HG03060 (cell line): Measurements from ENCODE around the gene RGS12.
"Not testable (repeated sequence)": the region's sequence is repeated elsewhere in the genome, so short reads cannot be mapped to it uniquely, and the experiment has no call there.

Experiments used
- ATAC-seq: cut with Tn5 transposase; IDR thresholded peaks from one replicate; pipeline ENCODE4 v1.9.1; 2021; ENCODE audit warnings: low read depth, moderate number of reproducible peaks; ENCODE audit not compliant: unreplicated experiment

RGS12 gene

GRCh38 chr4:3294401-3295241 lies 1.8 kb downstream of the RGS12 start:
- ATAC-seq = no peak

DNA sequence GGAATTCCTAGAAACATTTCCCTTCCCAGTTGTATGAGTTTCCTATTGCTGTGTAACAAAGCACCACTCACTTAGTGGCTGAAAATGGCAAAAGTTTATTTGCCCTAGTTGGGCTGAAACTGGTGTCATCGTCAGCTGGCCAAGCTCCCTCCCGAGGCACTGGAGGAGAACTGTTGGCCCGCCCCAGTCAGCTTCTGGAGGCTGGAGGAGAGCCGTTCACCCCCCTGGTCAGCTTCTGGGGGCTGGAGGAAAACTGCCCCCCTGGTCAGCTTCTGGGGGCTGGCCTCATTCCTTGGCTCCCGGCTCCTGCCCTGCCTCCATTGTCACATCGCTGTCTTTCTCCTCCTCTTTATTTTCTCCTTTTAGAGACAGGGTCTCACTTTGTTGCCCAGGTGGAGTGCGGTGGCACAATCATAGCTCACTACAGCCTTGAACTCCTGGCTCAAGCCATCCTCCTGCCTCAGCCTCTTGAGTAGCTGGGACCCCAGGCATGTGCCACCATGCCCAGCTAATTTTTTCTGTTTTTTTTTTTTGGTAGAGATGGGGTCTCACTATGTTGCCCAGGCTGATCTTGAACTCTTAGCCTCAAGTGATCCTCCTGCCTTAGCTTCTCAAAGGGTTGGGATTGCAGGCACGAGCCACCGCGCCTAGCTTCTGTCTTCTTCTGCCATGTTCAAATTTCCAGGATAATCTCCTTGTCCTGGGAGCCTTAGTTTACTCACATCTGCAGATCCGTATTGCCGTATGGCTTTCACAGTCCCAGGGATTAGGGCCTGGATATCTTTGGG lies 3.2 kb downstream of the RGS12 start:
- no peak for ATAC-seq

GRCh38 chr4:3296651-3297050 lies 3.8 kb downstream of the RGS12 start:
- ATAC-seq = no peak

DNA sequence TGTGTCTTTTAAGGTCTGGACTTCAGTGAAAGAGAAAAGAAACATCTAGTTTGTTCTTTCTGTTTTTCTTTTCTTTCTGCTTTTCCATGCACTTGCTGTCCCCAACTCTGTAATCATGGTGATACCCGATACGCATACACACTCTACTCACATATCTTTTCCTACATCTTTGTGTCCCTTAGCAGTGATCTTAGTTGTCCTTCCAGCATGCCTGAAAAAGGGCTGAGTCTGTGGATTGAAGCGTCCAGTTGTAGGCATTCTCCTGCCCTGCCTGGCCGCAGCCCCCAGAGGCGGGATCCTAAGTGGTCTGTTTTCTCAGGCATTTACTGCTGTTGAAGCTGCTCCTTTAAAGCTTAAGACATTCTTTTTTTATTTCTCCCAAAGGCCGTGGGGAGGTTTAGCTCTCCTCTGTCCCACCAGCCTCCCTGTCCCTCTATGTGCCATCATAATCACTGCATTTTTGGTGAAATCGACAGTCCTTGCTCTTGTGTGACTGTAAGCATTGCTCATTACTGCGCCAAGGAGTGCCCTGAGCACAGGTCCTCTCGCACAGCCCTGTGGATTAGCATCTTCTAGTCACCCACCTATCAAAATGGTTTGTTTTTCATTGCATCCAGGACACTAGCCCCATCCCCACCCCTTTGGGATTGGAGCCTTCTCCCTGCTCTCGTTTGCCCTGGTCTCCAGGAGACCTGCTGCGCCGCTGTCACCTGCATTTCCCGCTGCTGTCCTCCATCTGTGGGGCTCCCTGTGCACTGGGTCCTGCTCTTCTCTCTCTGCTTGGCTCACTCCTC lies 4.4 kb downstream of the RGS12 start:
- ATAC-seq = no peak

GRCh38 chr4:3299122-3299975 lies 6.5 kb downstream of the RGS12 start:
- no peak for ATAC-seq

GRCh38 chr4:3299976-3300671 lies 7.3 kb downstream of the RGS12 start:
- no peak for ATAC-seq

DNA sequence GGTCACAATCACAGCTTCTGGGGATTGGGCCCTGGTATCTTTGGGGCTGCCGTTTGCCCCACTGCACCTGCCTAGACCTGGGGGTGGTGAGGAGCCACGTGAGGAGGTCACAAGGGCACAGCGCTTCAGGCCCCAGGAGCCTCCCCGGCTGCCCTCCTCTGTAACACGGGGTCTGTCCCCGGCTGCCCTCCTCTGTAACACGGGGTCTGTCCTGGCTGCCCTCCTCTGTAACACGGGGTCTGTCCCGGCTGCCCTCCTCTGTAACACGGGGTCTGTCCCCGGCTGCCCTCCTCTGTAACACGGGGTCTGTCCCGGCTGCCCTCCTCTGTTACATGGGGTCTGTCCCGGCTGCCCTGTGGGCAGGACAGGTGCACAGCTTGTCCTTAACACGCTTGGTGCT lies 8.1 kb downstream of the RGS12 start:
- not testable (repeated sequence) for ATAC-seq

- ATAC-seq = no peak
Observed at GRCh38 chr4:3301450-3302172, 8.8 kb downstream of the RGS12 start.

DNA sequence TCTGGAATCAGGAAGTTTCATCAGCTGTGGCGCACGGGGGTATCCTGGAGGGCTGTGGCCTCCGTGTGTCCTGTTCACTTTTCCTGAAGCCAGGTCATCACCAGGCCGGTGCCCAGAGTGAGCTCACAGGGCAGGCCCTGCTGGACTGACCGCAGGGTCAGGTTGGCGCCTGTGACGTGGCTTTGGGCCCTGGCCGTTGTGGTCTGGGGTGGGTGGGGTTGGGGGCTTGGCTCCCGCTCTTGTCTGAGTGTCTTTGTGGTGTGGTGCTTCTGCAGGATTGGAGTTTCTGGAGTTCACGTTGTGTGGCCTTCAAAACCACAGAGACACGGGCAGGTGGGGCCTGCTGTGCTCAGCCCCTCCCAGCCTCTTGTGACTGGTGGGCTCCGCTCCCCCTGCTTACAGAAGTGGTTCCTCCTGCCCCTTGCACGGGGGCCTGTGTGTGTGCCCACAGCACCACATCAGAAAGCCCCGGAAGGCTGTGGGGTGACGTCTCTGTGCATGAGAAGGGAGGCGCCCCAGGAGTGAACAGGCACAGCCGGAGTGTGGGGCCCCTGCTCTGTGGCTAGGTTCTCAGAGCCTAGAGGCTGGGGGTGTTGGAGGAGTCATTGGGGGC lies 9.5 kb downstream of the RGS12 start:
- no peak for ATAC-seq

DNA sequence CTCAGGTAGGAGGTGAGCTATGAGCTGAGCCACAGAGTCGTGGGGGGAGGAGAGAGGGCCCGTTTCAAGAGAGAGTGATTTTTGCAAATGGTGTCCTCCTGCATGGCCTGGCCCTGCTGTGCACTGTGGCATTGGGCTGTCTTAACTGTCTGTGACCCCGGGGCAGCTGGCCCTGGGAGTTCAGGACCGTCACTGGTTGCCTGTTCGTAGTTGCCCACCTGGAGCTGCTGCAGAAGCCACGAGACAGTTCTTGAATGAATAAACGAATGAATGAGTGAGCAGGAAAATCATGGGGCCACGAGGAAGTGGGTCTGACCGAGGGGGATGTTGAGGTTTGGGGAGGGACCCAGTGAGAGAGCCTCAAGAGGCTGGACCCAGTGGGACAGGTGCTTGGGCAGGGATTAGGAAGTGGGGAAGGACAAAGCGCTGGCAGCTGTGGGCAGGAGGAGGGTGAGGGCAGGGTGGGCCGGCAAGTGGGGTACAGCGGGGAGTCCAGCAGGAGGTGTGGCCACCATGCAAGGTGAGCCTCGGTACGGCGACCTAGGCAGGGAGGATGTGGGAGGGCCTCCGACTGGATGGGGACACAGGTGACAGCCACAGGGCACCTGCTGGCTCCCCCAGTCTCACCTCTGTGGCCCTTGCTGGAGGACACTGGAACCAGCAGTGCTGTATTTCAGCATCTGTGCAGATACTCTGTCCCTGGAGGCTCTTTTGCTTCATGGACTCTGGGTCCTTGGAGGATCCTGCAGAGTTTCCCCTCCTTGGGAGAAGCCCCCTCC lies 10.2 kb downstream of the RGS12 start:
- ATAC-seq = no peak

DNA sequence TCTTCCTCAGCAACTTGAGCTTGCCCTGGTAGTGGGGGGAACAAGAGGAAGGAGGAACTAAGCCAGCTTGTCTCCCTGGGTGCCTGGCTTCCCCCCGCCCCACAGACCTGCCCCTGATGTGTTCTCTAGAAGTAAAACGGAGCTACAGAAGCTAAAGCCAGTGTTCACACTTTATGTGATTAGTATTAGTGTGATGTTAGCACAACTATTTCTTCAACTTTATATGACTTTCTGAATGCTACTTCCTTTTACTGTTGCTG lies 10.7 kb downstream of the RGS12 start:
- ATAC-seq = no peak

- no peak for ATAC-seq
Observed at GRCh38 chr4:3303923-3304710, 11.3 kb downstream of the RGS12 start.

DNA sequence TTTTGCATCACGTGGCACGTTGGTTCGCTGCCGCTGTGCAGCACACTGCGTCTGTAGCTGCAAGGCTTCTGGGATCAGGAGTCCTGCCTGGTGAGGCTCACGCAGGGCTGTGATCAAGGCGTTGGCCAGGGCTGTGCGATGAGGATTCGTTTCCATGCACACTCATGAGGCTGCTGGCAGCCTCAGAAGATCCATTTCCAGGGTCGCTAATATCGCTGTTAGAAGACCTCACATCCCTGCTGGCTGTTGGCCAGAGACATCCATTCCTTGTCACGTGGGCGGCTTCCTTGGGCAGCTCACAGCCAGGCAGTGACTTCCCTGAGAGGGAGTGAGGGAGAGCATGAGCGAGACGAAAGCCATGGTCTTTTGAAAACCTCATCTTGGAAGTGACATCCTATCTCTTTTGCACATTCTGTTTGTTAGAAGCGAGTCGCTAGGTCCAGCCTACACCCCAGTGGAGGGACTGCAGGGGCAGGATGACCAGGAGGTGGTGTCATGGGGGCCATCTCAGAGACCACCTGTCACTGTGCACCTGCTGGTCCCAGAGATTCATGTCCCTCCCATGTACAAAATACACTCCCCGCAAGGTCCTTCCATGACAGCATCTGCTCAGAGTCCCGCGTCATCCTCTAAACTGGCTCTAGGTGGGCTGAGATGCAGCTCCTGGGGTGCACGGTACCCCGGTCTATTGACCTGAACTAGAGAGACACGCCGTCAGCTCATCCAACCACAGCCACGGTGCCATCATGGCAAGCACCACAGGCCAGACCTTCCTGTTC lies 12.2 kb downstream of the RGS12 start:
- no peak for ATAC-seq

- no peak for ATAC-seq
Observed at GRCh38 chr4:3305610-3306371, 13.0 kb downstream of the RGS12 start.

DNA sequence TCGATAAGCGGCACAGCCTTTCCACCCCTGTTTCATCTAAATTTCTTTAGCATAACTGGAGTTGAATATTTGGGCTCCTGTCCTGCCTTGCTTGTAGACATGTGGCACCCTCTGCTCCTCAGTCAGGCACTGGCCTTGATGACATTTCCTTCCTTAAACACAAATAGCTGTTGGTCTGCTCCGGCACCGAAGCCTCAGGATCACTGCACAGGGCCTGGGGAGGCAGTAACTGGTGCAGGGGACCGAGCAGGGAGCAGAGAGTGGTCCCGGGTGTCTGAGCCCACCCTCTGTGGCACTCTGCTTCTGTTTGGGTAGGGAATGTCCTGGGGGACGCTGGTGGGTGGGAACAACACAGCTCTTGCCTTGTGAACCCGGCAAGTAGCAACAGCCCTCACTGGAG lies 13.6 kb downstream of the RGS12 start:
- no peak for ATAC-seq

DNA sequence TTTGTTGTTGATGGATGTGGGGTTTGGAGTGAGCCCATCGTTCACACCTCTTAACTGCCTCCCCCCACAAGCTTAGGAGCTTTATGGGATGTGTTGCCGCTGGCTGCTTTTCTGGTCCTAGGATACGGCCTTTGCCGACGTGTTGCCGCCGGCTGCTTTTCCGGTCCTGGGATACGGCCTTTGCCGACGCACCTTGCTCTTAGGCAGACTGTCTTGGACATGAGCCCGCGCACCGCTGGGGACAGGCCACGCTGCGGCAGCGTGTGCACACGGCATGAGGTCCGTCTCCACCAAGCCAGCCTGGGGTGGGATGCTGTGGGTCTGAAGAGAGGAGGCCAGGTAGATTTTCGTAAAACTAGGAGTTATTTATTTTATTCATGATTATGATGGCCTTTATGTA lies 14.2 kb downstream of the RGS12 start:
- no peak for ATAC-seq
